IPS-20b (cell line): ENCODE results near the gene PSMF1.

Experiments
- H3K27ac ChIP-seq: one replicate; pipeline ENCODE4 v1.5.1; 2013; ENCODE audit warnings: low read length
- H3K27me3 ChIP-seq: 2 replicates; pipeline ENCODE4 v1.6.1; 2013; ENCODE audit warnings: mild to moderate bottlenecking, low read length, inconsistent platforms; ENCODE audit not compliant: insufficient read depth
- H3K36me3 ChIP-seq: 2 replicates; pipeline ENCODE4 v1.6.1; 2013; ENCODE audit warnings: low read depth, mild to moderate bottlenecking, inconsistent platforms, low read length, moderate library complexity; ENCODE audit not compliant: insufficient read depth
- H3K4me1 ChIP-seq: 2 replicates; pipeline ENCODE4 v1.6.1; 2013; ENCODE audit warnings: mild to moderate bottlenecking, control low read depth, inconsistent platforms, low read length, moderate library complexity; ENCODE audit not compliant: insufficient read depth
- H3K4me3 ChIP-seq: 2 replicates; pipeline ENCODE4 v1.5.1; 2013; ENCODE audit warnings: mild to moderate bottlenecking, low read length, inconsistent platforms
- H3K9ac ChIP-seq: 2 replicates; pipeline ENCODE4 v1.6.1; 2013; ENCODE audit warnings: low read depth, mild to moderate bottlenecking, inconsistent platforms, low read length, moderate library complexity
- H3K9me3 ChIP-seq: 2 replicates; pipeline ENCODE4 v1.6.1; 2013; ENCODE audit warnings: mild to moderate bottlenecking, low read depth, low read length, inconsistent platforms; ENCODE audit not compliant: insufficient read depth

PSMF1 gene

GRCh38 chr20:1150218-1150617 is 31.8 kb downstream of the PSMF1 start:
- H3K36me3 ChIP-seq: peaks cover 57% of the 10 kb centered on the region
- no peaks in the 10 kb centered on the region for H3K9me3 ChIP-seq
- no peak overlapping the region for H3K27ac ChIP-seq
- no peaks in the 10 kb centered on the region for H3K27me3 ChIP-seq
- H3K9ac ChIP-seq: no peak overlapping the region
- no peaks in the 10 kb centered on the region for H3K4me1 ChIP-seq
- no peak overlapping the region for H3K4me3 ChIP-seq

DNA sequence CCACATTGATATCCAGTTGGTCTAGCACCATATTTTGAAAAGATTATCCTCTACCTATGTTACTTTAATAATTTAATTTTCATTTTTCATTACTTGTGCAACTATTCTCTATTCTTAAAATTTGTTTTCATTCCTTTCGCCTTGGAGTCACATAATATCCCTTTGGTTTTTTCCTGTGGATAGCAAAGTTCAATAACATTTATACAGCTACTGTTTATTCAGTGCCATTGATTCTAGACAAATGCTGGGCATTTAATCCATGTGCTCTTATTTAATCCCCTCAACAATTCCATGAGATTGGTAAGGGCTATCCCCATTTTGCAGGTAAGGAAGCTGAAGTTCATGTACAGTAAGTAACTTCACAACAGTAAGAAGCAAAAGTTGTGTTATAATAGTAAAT is 32.6 kb downstream of the PSMF1 start:
- Histone ChIP-seq H3K4me3 (no peak overlapping the region), H3K27ac (no peak overlapping the region), H3K9ac (no peak overlapping the region), H3K9me3 (no peaks in the 10 kb centered on the region), H3K4me1 (no peaks in the 10 kb centered on the region), H3K27me3 (no peaks in the 10 kb centered on the region), H3K36me3 (peaks cover 57% of the 10 kb centered on the region)

DNA sequence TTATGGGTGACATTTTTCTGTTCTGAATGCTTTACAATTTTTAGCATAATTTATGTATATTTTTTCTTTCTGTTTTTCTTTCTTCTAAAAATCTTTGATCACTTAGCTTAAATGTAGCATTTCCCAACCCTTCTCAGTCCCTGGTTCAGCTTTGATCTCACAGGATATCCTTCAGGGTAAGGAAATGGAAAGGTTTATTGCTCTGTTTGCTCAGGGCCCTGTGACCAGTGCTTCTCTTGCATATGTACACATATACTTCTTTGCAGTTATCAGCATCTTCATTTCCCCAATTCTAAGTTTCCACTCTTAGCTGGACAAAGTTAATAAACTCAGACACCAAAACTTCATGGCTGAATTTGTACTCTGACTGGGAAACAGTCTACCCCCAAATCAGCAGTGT is 35.8 kb downstream of the PSMF1 start:
- Histone ChIP-seq H3K27me3 (no peaks in the 10 kb centered on the region), H3K9ac (no peak overlapping the region), H3K9me3 (no peaks in the 10 kb centered on the region), H3K27ac (no peak overlapping the region), H3K36me3 (peaks cover 39% of the 10 kb centered on the region), H3K4me1 (no peaks in the 10 kb centered on the region), H3K4me3 (no peak overlapping the region)

- H3K4me3 ChIP-seq: no peak overlapping the region
- H3K36me3 ChIP-seq: peaks cover 39% of the 10 kb centered on the region
- H3K27me3 ChIP-seq: no peaks in the 10 kb centered on the region
- no peak overlapping the region for H3K9ac ChIP-seq
- no peak overlapping the region for H3K27ac ChIP-seq
- no peaks in the 10 kb centered on the region for H3K9me3 ChIP-seq
- no peaks in the 10 kb centered on the region for H3K4me1 ChIP-seq
Measured at GRCh38 chr20:1154691-1155090, 36.3 kb downstream of the PSMF1 start.

- no peaks in the 10 kb centered on the region for H3K4me1 ChIP-seq
- H3K9ac ChIP-seq: no peak overlapping the region
- no peaks in the 10 kb centered on the region for H3K9me3 ChIP-seq
- H3K36me3 ChIP-seq: peaks cover 42% of the 10 kb centered on the region
- H3K27me3 ChIP-seq: no peaks in the 10 kb centered on the region
- no peak overlapping the region for H3K27ac ChIP-seq
- no peak overlapping the region for H3K4me3 ChIP-seq
Measured at GRCh38 chr20:1155342-1155741, 36.9 kb downstream of the PSMF1 start.

DNA sequence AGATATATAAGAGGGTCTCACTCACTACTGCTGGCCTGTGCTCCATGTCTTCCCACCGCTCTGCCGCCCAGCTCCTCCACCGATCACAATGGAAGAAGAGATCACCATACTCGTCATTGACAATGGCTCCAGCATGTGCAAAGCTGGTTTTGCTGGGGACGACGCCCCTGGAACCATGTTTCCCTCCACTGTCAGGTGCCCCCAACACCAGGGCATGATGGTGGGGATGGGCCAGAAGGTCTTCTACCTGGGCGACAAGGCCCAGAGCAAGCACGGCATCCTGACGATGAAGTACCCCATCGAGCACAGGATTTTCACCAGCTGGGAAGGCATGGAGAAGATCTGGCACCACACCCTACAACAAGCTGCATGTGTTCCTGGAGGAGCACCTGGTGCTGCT is 42.1 kb downstream of the PSMF1 start:
- Histone ChIP-seq H3K27me3 (no peaks in the 10 kb centered on the region), H3K4me3 (no peak overlapping the region), H3K36me3 (peaks cover 53% of the 10 kb centered on the region)

GRCh38 chr20:1160991-1161390 is 42.6 kb downstream of the PSMF1 start:
- H3K27me3 ChIP-seq: no peaks in the 10 kb centered on the region
- no peaks in the 10 kb centered on the region for H3K4me1 ChIP-seq
- H3K27ac ChIP-seq: no peak overlapping the region
- H3K36me3 ChIP-seq: peaks cover 53% of the 10 kb centered on the region
- no peaks in the 10 kb centered on the region for H3K9me3 ChIP-seq
- no peak overlapping the region for H3K4me3 ChIP-seq
- no peak overlapping the region for H3K9ac ChIP-seq

More for the DNA sequence above, 42.1 kb downstream of the PSMF1 start:
- no peak overlapping the region for H3K27ac ChIP-seq
- no peaks in the 10 kb centered on the region for H3K4me1 ChIP-seq
- H3K9me3 ChIP-seq: no peaks in the 10 kb centered on the region
- no peak overlapping the region for H3K9ac ChIP-seq

GRCh38 chr20:1163105-1163504 is 44.7 kb downstream of the PSMF1 start:
- Histone ChIP-seq H3K4me3 (no peak overlapping the region), H3K36me3 (peaks cover 71% of the 10 kb centered on the region), H3K9ac (no peak overlapping the region), H3K4me1 (no peaks in the 10 kb centered on the region), H3K27ac (no peak overlapping the region), H3K27me3 (no peaks in the 10 kb centered on the region), H3K9me3 (no peaks in the 10 kb centered on the region)

DNA sequence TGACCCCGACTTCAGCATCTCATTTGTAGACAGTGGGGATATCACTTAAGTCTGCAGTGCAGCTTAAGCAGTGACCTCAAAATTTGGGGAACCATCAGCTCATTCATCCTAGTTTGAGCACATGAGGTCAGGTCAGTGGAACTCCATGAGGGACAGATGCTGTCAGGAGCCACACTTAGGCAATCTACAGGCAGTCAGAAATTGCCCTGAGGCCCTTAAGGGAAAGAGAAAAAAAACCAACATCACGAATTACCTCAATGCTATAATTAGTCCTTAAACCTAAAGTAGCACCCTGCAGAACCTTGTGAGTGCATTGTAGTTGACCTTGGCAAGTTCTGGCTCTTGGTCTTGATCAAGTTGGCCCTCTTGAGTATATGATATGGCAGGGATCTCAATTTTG is 45.3 kb downstream of the PSMF1 start:
- no peak overlapping the region for H3K9ac ChIP-seq
- H3K27ac ChIP-seq: no peak overlapping the region
- peaks cover 76% of the 10 kb centered on the region for H3K36me3 ChIP-seq
- no peak overlapping the region for H3K4me3 ChIP-seq
- H3K27me3 ChIP-seq: no peaks in the 10 kb centered on the region
- H3K4me1 ChIP-seq: no peaks in the 10 kb centered on the region
- no peaks in the 10 kb centered on the region for H3K9me3 ChIP-seq

- Histone ChIP-seq H3K27ac (no peak overlapping the region), H3K27me3 (no peaks in the 10 kb centered on the region), H3K9ac (no peak overlapping the region), H3K9me3 (no peaks in the 10 kb centered on the region), H3K4me3 (no peak overlapping the region), H3K4me1 (no peaks in the 10 kb centered on the region), H3K36me3 (peaks cover 88% of the 10 kb centered on the region)
Measured at GRCh38 chr20:1164871-1165270, 46.5 kb downstream of the PSMF1 start.

DNA sequence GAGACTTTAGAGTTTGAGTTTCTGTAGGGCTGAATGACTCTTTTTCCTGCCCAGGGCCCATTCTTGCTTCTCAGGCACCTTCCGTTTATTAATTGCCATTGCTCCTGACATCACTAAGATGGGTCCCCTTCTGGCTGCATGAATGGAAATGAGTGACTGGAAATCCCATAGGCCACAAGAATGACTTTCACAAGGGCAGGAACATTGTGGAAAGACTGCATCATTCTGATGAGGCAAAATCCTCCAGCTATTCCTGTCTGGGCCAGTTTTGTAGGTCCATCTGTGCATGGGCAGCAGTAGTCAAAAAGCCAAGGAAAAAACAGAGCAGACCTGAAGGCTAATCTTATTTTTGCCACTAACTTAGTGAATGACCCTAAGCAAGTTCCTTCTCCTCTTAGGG is 47.1 kb downstream of the PSMF1 start:
- Histone ChIP-seq H3K27me3 (no peaks in the 10 kb centered on the region), H3K27ac (no peak overlapping the region), H3K36me3 (peaks cover 87% of the 10 kb centered on the region), H3K4me1 (no peaks in the 10 kb centered on the region), H3K4me3 (no peak overlapping the region), H3K9me3 (no peaks in the 10 kb centered on the region), H3K9ac (no peak overlapping the region)

GRCh38 chr20:1165941-1166340 is 47.5 kb downstream of the PSMF1 start:
- H3K9ac ChIP-seq: no peak overlapping the region
- H3K4me1 ChIP-seq: no peaks in the 10 kb centered on the region
- H3K36me3 ChIP-seq: peaks cover 83% of the 10 kb centered on the region
- no peak overlapping the region for H3K4me3 ChIP-seq
- no peaks in the 10 kb centered on the region for H3K27me3 ChIP-seq
- H3K27ac ChIP-seq: no peak overlapping the region
- H3K9me3 ChIP-seq: no peaks in the 10 kb centered on the region
